ENCODE measurements around the gene RTCB.

The RTCB gene

GRCh38 chr22:32339190-32340012 is 72.6 kb downstream of the RTCB start:
- no peak for TF ChIP-seq CTCF (IDR thresholded peaks at IDR 0.05)
- H3K4me3 ChIP-seq (ENCODE audit: low read depth in 1 of 2, low read length in 1 of 2) = no peak overlapping the region
- no peaks in the 10 kb centered on the region for H3K4me1 ChIP-seq (ENCODE audit: control insufficient read depth in 1 of 2, insufficient read depth in 1 of 2, low read depth in 1 of 2, low read length in 1 of 2)
- H3K36me3 ChIP-seq = no peaks in the 10 kb centered on the region
- no peak overlapping the region for H3K27ac ChIP-seq
- peaks cover 51% of the 10 kb centered on the region for H3K27me3 ChIP-seq
- H3K9me3 ChIP-seq = no peaks in the 10 kb centered on the region

- Histone ChIP-seq H3K27me3 (peaks cover 44% of the 10 kb centered on the region), H3K4me1 (ENCODE audit: control insufficient read depth in 1 of 2, insufficient read depth in 1 of 2, low read depth in 1 of 2, low read length in 1 of 2) (no peaks in the 10 kb centered on the region), H3K36me3 (no peaks in the 10 kb centered on the region), H3K9me3 (no peaks in the 10 kb centered on the region), H3K4me3 (ENCODE audit: low read depth in 1 of 2, low read length in 1 of 2) (no peak overlapping the region), H3K27ac (no peak overlapping the region)
- TF ChIP-seq CTCF (IDR thresholded peaks at IDR 0.05) = no peak
Measured at GRCh38 chr22:32338757-32339156, 73.3 kb downstream of the RTCB start.
